HEK293 (cell line): Measurements from ENCODE around the gene NTSR2.

Source experiments
- ZNF664 ChIP-seq: fragments of 450-650 bp; formaldehyde crosslinking; IDR thresholded peaks from 2 replicates; pipeline ENCODE4 v1.5.1; 2016; ENCODE audit warnings: missing biosample characterization, missing genetic modification characterization
- TF ChIP-seq, protein P1 (sequence below): fragments of 450-650 bp; formaldehyde crosslinking; IDR thresholded peaks from 2 replicates; pipeline ENCODE4 v1.5.1; 2016; ENCODE audit warnings: missing biosample characterization, missing genetic modification characterization

DNA sequence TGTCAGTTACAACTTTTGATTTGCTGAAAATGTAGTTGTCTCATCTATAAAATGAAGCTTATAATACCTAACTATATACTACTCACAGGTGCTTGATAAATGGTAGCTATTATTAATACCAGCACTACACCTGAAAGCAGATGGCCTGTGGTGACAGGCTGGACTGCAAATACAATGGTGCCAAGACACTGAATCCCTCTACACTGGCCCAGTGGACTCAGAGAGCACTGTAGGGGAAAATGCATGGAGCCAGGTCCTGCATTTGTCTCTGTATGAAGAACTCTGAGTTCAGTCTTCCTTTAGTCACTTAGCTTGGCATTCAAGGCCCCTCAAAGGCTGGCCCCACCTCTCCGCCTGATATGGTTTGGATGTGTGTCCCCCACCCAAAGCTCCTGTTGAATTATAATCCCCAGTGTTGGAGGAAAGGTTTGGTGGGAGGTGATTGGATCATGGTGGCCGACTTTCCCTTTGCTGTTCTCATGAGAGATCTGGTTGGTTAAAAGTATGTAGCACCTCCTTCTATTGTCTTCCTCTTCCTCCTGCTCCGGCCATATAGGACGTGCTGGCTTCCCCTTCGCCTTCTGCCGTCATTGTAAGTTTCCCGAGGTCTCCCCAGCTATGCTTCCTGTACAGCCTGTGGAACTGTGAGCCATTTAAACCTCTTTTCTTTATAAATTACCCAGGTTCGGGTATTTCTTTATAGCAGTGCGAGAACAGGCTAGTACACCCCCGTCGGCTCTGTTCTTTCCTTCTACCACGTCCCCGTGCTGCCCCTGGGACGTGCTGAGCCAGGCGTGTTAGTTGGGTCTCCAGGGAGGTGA is 11.1 kb upstream of the NTSR2 start:
- TF ChIP-seq ZNF664 (tag by site-specific recombination): no peak
- TF ChIP-seq, protein P1, sequence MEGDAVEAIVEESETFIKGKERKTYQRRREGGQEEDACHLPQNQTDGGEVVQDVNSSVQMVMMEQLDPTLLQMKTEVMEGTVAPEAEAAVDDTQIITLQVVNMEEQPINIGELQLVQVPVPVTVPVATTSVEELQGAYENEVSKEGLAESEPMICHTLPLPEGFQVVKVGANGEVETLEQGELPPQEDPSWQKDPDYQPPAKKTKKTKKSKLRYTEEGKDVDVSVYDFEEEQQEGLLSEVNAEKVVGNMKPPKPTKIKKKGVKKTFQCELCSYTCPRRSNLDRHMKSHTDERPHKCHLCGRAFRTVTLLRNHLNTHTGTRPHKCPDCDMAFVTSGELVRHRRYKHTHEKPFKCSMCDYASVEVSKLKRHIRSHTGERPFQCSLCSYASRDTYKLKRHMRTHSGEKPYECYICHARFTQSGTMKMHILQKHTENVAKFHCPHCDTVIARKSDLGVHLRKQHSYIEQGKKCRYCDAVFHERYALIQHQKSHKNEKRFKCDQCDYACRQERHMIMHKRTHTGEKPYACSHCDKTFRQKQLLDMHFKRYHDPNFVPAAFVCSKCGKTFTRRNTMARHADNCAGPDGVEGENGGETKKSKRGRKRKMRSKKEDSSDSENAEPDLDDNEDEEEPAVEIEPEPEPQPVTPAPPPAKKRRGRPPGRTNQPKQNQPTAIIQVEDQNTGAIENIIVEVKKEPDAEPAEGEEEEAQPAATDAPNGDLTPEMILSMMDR (tag by site-specific recombination): no peak
